Keratinocyte (primary cell): ENCODE measurements around the gene TRIM65. TPM values are rescaled to one million over a fixed set of nuclear protein-coding genes. Genes with fewer than 3 reads are reported as not detected.

Source experiments
- DNase-seq: peaks from one replicate; pipeline ENCODE4 v3.0.0-alpha.2; 2011; ENCODE audit warnings: low read depth, missing footprints, low spot score
- FAIRE-seq: peaks from 2 replicates; lab custom pipeline; 2011; peaks lifted over from hg19 to GRCh38; lab: Jason Lieb, UNC
- H2AFZ ChIP-seq: 2 replicates; pipeline ENCODE4 v1.6.0; 2012; ENCODE audit warnings: low read length, control low read depth, inconsistent platforms; ENCODE audit not compliant: control insufficient read depth
- H3K27ac ChIP-seq: 2 replicates; pipeline ENCODE4 v1.5.1; 2011; ENCODE audit warnings: low read length; ENCODE audit not compliant: control insufficient read depth, insufficient read depth
- H3K27me3 ChIP-seq: 3 replicates; pipeline ENCODE4 v1.6.0; 2011; ENCODE audit warnings: low read length; ENCODE audit not compliant: control insufficient read depth, insufficient read depth; ENCODE audit errors: extremely low read depth
- H3K36me3 ChIP-seq, 2 experiments: 2 replicates in 1 of 2; 3 replicates in 1 of 2; pipeline ENCODE4 v1.5.1; 2011; ENCODE audit warnings: low read length in 2 of 2, mild to moderate bottlenecking in 1 of 2; ENCODE audit not compliant: control insufficient read depth in 2 of 2, insufficient read depth in 2 of 2; ENCODE audit errors: extremely low read depth in 1 of 2
- H3K4me1 ChIP-seq: 3 replicates; pipeline ENCODE4 v1.5.1; 2011; ENCODE audit warnings: low read length; ENCODE audit not compliant: control insufficient read depth, insufficient read depth; ENCODE audit errors: extremely low read depth
- H3K4me2 ChIP-seq: 3 replicates; pipeline ENCODE4 v1.6.0; 2011; ENCODE audit warnings: low read depth, low read length; ENCODE audit not compliant: control insufficient read depth, insufficient read depth; ENCODE audit errors: extremely low read depth
- H3K4me3 ChIP-seq, 3 experiments: fragments of 200-600 bp in 1 of 3; sonication (generic) in 1 of 3; 2 replicates in 2 of 3; 3 replicates in 1 of 3; pipeline ENCODE4 v1.5.1; 2011 to 2016; ENCODE audit warnings: low read length in 3 of 3, mild to moderate bottlenecking in 3 of 3, control low read depth in 2 of 3, inconsistent platforms in 1 of 3, low read depth in 1 of 3, mixed read lengths in 1 of 3, mixed run types in 1 of 3, moderate library complexity in 1 of 3; ENCODE audit not compliant: control insufficient read depth in 2 of 3, insufficient read depth in 2 of 3; ENCODE audit errors: extremely low read depth in 1 of 3
- H3K79me2 ChIP-seq: 2 replicates; pipeline ENCODE4 v1.6.0; 2012; ENCODE audit warnings: low read length; ENCODE audit not compliant: control insufficient read depth, insufficient read depth
- H3K9ac ChIP-seq: 3 replicates; pipeline ENCODE4 v1.6.0; 2011; ENCODE audit warnings: low read length; ENCODE audit not compliant: control insufficient read depth, insufficient read depth; ENCODE audit errors: extremely low read depth
- H3K9me1 ChIP-seq: 3 replicates; pipeline ENCODE4 v1.6.0; 2011; ENCODE audit warnings: low read length; ENCODE audit not compliant: control insufficient read depth, insufficient read depth; ENCODE audit errors: extremely low read depth
- H3K9me3 ChIP-seq: 2 replicates; pipeline ENCODE4 v1.5.1; 2012; ENCODE audit warnings: low read depth, low read length; ENCODE audit not compliant: control insufficient read depth
- H4K20me1 ChIP-seq: 3 replicates; pipeline ENCODE4 v1.6.0; 2011; ENCODE audit warnings: low read length; ENCODE audit not compliant: control insufficient read depth, insufficient read depth; ENCODE audit errors: extremely low read depth
- CTCF ChIP-seq, 3 experiments: IDR thresholded peaks in 1 of 3; conservative IDR thresholded peaks in 1 of 3; optimal IDR thresholded peaks in 1 of 3; 2 replicates in 2 of 3; 3 replicates in 1 of 3; pipeline versions ENCODE3 to v1.5.1; 2011; ENCODE audit warnings: low read length in 3 of 3, mild to moderate bottlenecking in 3 of 3, moderate library complexity in 2 of 3, control low read depth in 1 of 3, inconsistent platforms in 1 of 3; ENCODE audit not compliant: insufficient read depth in 2 of 3; ENCODE audit errors: extremely low read depth in 1 of 3
- EZH2 ChIP-seq: IDR thresholded peaks from one replicate; pipeline ENCODE4 v1.6.1; 2012; ENCODE audit warnings: inconsistent platforms, mild to moderate bottlenecking, low read length, moderate library complexity
- dilution Hi-C: fragments of 300-500 bp; cut with MboI; formaldehyde crosslinking; loops from one replicate; pipeline ENCODE4 v1.7.0; 2020; ENCODE audit warnings: low sequenced_read_pairs; ENCODE audit not compliant: extremely low pct_ligation_motif_present
- polyA plus RNA-seq, 5 experiments: library from polyadenylated mRNA; depleted of rRNA in 3 of 5; stranded (reverse) in 3 of 5; stranded (forward) in 1 of 5; unstranded in 1 of 5; fragments of >200 nt; gene quantifications; 1 replicate in 1 of 5; 2 replicates in 3 of 5; 3 replicates in 1 of 5; pipeline versions ENCODE4 v1.2.1 to v1.2.3, GENCODE V29; 2011 to 2012; ENCODE audit warnings: missing spikeins in 2 of 5, low read depth in 1 of 5, low replicate concordance in 1 of 5

Gene TRIM65
- polyA plus RNA-seq, 1 donor (not counting 4 experiments of a cell fraction or from before 2014, with no cell fraction given) = 7.8 TPM

- DNase-seq (no peak), FAIRE-seq (no peak)
- Histone ChIP-seq H3K9me3 (no peaks in the 10 kb centered on the region), H3K4me2 (no peak overlapping the region), H4K20me1 (no peaks in the 10 kb centered on the region), H3K9ac (no peak overlapping the region), H3K27ac (no peak overlapping the region), H3K9me1 (peaks cover 2% of the 10 kb centered on the region), H3K79me2 (peaks cover 8% of the 10 kb centered on the region), H3K4me1 (peaks cover 32% of the 10 kb centered on the region), H3K4me3 (no peak overlapping the region), H2AFZ (no peak overlapping the region), H3K36me3 (peaks cover 0 to 3% of the 10 kb centered on the region in 2 experiments), H3K27me3 (no peaks in the 10 kb centered on the region)
- TF ChIP-seq EZH2 (no peak), CTCF (optimal IDR thresholded peaks at IDR 0.05 in 1 of 3, IDR thresholded peaks at IDR 0.05 in 1 of 3, conservative IDR thresholded peaks at IDR 0.05 in 1 of 3; ENCODE audit: extremely low read depth in 1 of 3, insufficient read depth in 2 of 3, low read length in 3 of 3) (no peak)
- dilution Hi-C loops = no loop called here
Measured at GRCh38 chr17:75906143-75906884, 9.6 kb upstream of the TRIM65 start.

DNA sequence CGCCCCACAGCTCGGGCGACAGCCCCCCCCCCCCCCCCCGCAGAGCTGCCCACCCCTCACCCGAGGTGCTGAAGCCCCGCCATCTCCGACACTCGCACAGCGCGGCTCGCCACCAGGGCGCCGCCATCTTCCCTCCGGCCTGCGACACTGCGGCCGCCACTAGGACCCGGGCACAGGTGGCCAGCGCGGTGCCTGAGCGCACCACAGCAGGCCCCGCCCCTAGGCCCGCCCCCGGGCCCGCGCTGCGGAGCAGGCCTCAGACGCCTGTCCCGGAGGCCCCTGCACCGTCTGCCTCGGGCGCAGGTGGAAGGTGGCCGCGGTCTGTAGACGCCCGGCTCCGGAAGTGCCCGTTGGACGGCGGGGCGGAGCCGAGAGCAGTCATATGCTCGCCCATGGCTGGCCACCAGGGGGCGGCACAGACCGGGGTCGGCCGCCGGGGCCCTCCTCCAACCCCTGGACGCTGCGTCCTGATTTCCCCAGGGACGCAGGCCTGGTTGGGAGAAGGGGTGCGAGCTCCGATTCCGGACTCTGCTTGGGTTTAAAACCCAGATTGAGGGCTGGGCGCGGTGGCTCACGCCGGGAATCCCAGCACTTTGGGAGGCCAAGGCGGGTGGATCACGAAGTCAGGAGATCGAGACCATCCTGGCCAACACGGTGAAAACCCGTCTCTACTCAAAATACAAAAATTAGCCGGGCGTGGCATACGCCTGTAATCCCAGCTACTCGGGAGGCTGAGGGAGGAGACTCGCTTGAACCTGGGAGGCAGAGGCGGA is 8.2 kb upstream of the TRIM65 start, which contains the start of gene MRPL38:
MRPL38 (minus strand) TSS at position 136 of the 773 bp plus-strand sequence; CDS start at position 127, 9 bp downstream.
- FAIRE-seq (no peak), DNase-seq (no peak)
- Histone ChIP-seq H3K27me3 (no peaks in the 10 kb centered on the region), H4K20me1 (no peaks in the 10 kb centered on the region), H3K9me1 (no peaks in the 10 kb centered on the region), H3K79me2 (peaks cover 8% of the 10 kb centered on the region), H3K36me3 (peaks cover 6 to 11% of the 10 kb centered on the region in 2 experiments), H3K4me3 (peak within 1 kb of the TSS; percentile 82 to 85 (median 82)), H3K4me1 (peaks cover 20% of the 10 kb centered on the region), H3K9ac (peak within 1 kb of the TSS; percentile 81), H2AFZ (peak within 1 kb of the TSS; percentile 77), H3K4me2 (peak within 1 kb of the TSS; percentile 96), H3K9me3 (no peaks in the 10 kb centered on the region), H3K27ac (peak within 1 kb of the TSS; percentile 58)
- TF ChIP-seq EZH2 (no peak), CTCF (optimal IDR thresholded peaks at IDR 0.05 in 1 of 3, IDR thresholded peaks at IDR 0.05 in 1 of 3, conservative IDR thresholded peaks at IDR 0.05 in 1 of 3; ENCODE audit: extremely low read depth in 1 of 3, insufficient read depth in 2 of 3, low read length in 3 of 3) (peak; percentile 72 to 94 (median 93))
- dilution Hi-C loops = no loop called here
